Measurements from ENCODE around the gene TRMO. TPM values are rescaled to one million over a fixed set of nuclear protein-coding genes. Genes with fewer than 3 reads are reported as not detected.

TRMO gene
- total and polyA plus RNA-seq, 9 of the 15 experiments (the other 6 are each of a cell fraction or from before 2014, with no cell fraction given), result 5.6 to 22.4 (median 16.2) TPM

DNA sequence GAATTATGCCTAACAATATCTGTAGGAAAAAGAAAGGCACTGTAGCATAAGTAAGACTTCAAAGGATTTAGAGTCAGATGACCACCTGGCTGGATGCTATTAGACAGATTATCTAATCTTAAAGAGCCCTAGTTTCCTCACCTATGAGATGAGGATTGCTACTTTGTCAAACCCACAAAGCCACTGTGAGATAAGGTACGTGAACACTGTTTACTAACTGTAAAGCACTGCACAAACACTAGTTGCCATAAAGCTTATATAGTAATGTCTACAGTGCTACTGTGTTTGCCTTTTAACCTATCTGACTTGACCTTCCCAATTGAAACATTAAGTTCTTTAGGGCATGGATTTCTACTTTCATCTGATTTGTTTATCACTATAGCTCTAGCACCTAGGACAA lies 10.3 kb downstream of the TRMO start:
- CTCF ChIA-PET (ENCODE audit: low intra/inter-chr PET ratio), result no interaction called here
- no peak overlapping the region for H2AFZ ChIP-seq (ENCODE audit: low read depth, low read length)
- POLR2A ChIA-PET, result interaction anchor here (1.3 to 1.6 kb wide), 3 partner anchors 8 to 10 kb away, joined by 4 to 10 read pairs (median 6); no protein-coding TSS in a partner anchor
- intact Hi-C loops (cut with micrococcal nuclease) (no loop called here), in situ Hi-C loops (cut with MboI) (loop anchor here (25.0 kb wide), 2 partner anchors 350 to 875 kb away; partner anchors contain the start of genes ANKS6 and TBC1D2)
- no peak overlapping the region for H3K27ac ChIP-seq (ENCODE audit: extremely low read depth, low read depth, low read length)
- TF ChIP-seq ARID2 (IDR thresholded peaks at IDR 0.05), result no peak
- no peak for TF ChIP-seq ZNF134 (CRISPR knock-in tag; conservative IDR thresholded peaks at IDR 0.05)
- no peak for TF ChIP-seq NR4A1 (CRISPR knock-in tag; IDR thresholded peaks at IDR 0.05)
- no peak for TF ChIP-seq NR4A1 (tag; IDR thresholded peaks at IDR 0.05)
- TF ChIP-seq SP1 (CRISPR knock-in tag; IDR thresholded peaks at IDR 0.05), result no peak
- no peak for TF ChIP-seq HINFP (tag; conservative IDR thresholded peaks at IDR 0.05; ENCODE audit: low read depth)
- no peak for TF ChIP-seq ZNF444 (CRISPR knock-in tag; IDR thresholded peaks at IDR 0.05)
- DNase-seq (ENCODE audit: extremely low read depth in 1 of 4, low spot score in 3 of 4), result no peak
- no peaks in the 10 kb centered on the region for H4K20me1 ChIP-seq (replicated peaks; ENCODE audit: control insufficient read depth, insufficient read depth, low read length)
- WGBS (ENCODE audit: insufficient coverage, low coverage, missing lambda C conversion rate), result 53% methylated on average over 1 of the region's 1 CpG
- no peak overlapping the region for H3K9ac ChIP-seq (ENCODE audit: insufficient read depth in 1 of 2, low read depth in 2 of 2, low read length in 2 of 2)
- ATAC-seq, result no peak
- no peaks in the 10 kb centered on the region for H3K79me2 ChIP-seq (ENCODE audit: control insufficient read depth, insufficient read depth, low read length)
- no peak for FAIRE-seq
- no peaks in the 10 kb centered on the region for H3K9me1 ChIP-seq (ENCODE audit: control insufficient read depth, insufficient read depth, low read length)
- H3K27me3 ChIP-seq (ENCODE audit: control insufficient read depth in 2 of 2, insufficient read depth in 2 of 2, low read length in 2 of 2), result no peaks in the 10 kb centered on the region
- H3K4me3 ChIP-seq, result no peak overlapping the region
- H3K4me2 ChIP-seq (ENCODE audit: insufficient read depth, low read length), result no peak overlapping the region
- H3K9me3 ChIP-seq (replicated peaks; ENCODE audit: control insufficient read depth, insufficient read depth, low read depth, low read length), result no peaks in the 10 kb centered on the region
- peaks cover 79% of the 10 kb centered on the region; the same call in 2 of the 3 replicates for H3K36me3 ChIP-seq (ENCODE audit: control insufficient read depth, insufficient read depth, low read length)
- no TSS peak for BruUV-seq (replicated peaks)
- H3K4me1 ChIP-seq (replicated peaks in 1 of 2; ENCODE audit: control insufficient read depth in 2 of 2, insufficient read depth in 2 of 2, low read length in 2 of 2), result no peaks in the 10 kb centered on the region; a peak in 2 of 5 replicates
